ENCODE measurements around the gene TOE1.

The TOE1 gene

DNA sequence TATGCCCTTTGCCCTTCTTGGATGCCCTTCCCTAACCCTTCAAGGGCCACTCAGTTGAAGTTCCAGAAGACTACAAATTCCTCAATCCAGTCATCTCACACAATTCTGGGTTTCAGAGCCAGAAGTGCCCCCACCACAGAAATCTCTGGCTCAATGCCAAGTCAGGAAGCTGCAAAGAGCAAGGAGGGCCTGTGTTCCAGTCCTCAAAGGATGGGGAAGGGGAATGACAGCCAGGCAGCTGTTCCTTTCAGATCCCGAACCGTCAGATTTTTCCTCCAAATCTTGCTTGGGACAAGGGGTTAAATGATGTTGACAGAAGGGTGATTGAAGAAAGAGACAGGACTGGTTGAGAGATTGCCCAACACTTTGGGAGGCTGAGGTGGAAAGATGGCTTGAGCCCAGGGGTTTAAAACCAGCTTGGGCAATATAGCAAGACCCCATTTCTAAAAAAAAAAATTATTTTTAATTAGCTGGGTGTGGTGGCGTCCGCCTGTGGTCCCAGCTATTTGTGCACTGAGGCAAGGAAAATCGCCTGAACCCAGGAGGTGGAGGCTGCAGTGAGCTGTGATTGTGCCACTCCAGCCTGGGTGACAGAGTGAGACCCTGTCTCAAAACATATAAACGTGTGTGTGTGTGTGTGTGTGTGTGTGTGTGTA, 14.0 kb upstream of the TOE1 start:
- peak; percentile 65 for TF ChIP-seq NFIC (IDR thresholded peaks at IDR 0.05)
- TF ChIP-seq CREB1 (IDR thresholded peaks at IDR 0.05; ENCODE audit: low read depth) = no peak

- no peak for TF ChIP-seq TEAD4 (IDR thresholded peaks at IDR 0.05)
- TF ChIP-seq EP300 (IDR thresholded peaks at IDR 0.05; ENCODE audit: borderline replicate concordance) = no peak
- no peak for TF ChIP-seq FOXM1 (IDR thresholded peaks at IDR 0.05; ENCODE audit: borderline replicate concordance, low read depth)
- TF ChIP-seq TAF1 (IDR thresholded peaks at IDR 0.05; ENCODE audit: low read depth) = no peak
- TF ChIP-seq, protein P1, sequence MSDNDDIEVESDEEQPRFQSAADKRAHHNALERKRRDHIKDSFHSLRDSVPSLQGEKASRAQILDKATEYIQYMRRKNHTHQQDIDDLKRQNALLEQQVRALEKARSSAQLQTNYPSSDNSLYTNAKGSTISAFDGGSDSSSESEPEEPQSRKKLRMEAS (IDR thresholded peaks at IDR 0.05) = no peak
- TF ChIP-seq, protein P2, sequence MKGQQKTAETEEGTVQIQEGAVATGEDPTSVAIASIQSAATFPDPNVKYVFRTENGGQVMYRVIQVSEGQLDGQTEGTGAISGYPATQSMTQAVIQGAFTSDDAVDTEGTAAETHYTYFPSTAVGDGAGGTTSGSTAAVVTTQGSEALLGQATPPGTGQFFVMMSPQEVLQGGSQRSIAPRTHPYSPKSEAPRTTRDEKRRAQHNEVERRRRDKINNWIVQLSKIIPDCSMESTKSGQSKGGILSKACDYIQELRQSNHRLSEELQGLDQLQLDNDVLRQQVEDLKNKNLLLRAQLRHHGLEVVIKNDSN (IDR thresholded peaks at IDR 0.05) = no peak
- no peak for TF ChIP-seq CEBPB (IDR thresholded peaks at IDR 0.05)
Measured at GRCh38 chr1:45326627-45327623, 13.0 kb upstream of the TOE1 start, which contains the start of gene HPDL. Gene HPDL (plus strand): TSS chr1:45326895. CDS start chr1:45327149, 254 bp downstream.

DNA sequence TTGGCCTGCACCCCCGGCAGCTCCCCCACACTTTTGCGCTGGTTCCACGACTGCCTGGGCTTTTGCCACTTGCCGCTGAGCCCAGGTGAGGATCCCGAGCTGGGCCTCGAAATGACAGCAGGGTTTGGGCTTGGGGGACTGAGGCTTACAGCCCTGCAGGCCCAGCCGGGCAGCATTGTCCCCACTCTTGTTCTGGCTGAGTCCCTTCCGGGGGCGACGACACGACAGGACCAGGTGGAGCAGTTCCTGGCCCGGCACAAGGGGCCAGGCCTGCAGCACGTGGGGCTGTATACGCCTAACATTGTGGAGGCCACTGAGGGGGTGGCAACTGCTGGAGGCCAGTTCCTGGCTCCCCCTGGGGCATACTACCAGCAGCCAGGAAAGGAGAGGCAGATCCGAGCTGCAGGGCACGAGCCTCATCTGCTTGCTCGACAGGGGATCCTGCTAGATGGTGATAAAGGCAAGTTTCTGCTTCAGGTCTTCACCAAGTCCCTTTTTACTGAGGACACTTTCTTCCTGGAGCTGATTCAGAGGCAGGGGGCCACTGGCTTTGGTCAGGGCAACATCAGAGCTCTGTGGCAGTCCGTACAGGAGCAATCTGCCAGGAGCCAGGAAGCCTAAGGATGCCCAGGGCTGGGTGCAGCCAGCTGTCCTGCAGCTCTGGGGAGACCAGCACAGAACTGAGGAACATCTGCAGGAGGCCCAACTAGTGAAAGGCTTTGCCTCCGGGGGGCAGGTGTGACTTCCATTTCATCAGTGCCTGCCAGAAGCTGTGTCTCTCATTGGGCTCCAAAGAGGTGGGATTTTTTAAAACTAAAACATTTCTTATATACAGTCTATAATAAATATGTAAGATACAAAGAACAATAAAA, 12.1 kb upstream of the TOE1 start:
- TF ChIP-seq CEBPB (IDR thresholded peaks at IDR 0.05) = no peak
- TF ChIP-seq RAD21 (IDR thresholded peaks at IDR 0.05; ENCODE audit: low read depth) = no peak
- TF ChIP-seq, protein P2 (IDR thresholded peaks at IDR 0.05) = no peak
- TF ChIP-seq, protein P1 (IDR thresholded peaks at IDR 0.05) = no peak
- TF ChIP-seq TCF12 (IDR thresholded peaks at IDR 0.05; ENCODE audit: low read depth) = no peak
- TF ChIP-seq YY1 (IDR thresholded peaks at IDR 0.05; ENCODE audit: low read depth) = no peak
- no peak for TF ChIP-seq FOXM1 (IDR thresholded peaks at IDR 0.05; ENCODE audit: borderline replicate concordance, low read depth)
- TF ChIP-seq TEAD4 (IDR thresholded peaks at IDR 0.05) = no peak
- TF ChIP-seq, protein P3, sequence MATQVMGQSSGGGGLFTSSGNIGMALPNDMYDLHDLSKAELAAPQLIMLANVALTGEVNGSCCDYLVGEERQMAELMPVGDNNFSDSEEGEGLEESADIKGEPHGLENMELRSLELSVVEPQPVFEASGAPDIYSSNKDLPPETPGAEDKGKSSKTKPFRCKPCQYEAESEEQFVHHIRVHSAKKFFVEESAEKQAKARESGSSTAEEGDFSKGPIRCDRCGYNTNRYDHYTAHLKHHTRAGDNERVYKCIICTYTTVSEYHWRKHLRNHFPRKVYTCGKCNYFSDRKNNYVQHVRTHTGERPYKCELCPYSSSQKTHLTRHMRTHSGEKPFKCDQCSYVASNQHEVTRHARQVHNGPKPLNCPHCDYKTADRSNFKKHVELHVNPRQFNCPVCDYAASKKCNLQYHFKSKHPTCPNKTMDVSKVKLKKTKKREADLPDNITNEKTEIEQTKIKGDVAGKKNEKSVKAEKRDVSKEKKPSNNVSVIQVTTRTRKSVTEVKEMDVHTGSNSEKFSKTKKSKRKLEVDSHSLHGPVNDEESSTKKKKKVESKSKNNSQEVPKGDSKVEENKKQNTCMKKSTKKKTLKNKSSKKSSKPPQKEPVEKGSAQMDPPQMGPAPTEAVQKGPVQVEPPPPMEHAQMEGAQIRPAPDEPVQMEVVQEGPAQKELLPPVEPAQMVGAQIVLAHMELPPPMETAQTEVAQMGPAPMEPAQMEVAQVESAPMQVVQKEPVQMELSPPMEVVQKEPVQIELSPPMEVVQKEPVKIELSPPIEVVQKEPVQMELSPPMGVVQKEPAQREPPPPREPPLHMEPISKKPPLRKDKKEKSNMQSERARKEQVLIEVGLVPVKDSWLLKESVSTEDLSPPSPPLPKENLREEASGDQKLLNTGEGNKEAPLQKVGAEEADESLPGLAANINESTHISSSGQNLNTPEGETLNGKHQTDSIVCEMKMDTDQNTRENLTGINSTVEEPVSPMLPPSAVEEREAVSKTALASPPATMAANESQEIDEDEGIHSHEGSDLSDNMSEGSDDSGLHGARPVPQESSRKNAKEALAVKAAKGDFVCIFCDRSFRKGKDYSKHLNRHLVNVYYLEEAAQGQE (IDR thresholded peaks at IDR 0.05; ENCODE audit: low read depth) = no peak
- no peak for TF ChIP-seq CREB1 (IDR thresholded peaks at IDR 0.05; ENCODE audit: low read depth)
- no peak for TF ChIP-seq ZBTB7A (IDR thresholded peaks at IDR 0.05; ENCODE audit: low read depth)
- TF ChIP-seq TAF1 (IDR thresholded peaks at IDR 0.05; ENCODE audit: low read depth) = no peak
- no peak for TF ChIP-seq NFIC (IDR thresholded peaks at IDR 0.05)

DNA sequence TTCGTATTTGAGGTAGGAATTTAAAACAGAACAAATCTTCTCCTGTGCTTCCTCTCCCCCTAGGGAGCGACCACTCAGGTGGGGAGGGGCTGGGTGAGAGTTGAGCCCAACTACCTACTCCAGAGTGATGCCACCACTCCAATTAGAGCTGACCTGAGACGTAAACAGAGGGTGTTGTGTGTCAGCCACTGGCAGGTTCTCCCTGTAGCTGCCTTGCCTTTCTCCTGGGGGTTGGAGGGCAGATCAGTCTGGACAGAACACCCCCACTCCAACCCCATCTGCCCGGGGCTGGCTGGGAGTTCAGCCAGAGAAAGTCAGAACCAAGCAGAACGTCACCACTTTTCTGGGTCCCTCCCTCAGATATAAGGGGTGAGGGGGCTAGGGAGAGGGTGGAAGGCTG, 11.3 kb upstream of the TOE1 start:
- TF ChIP-seq, protein P1 (IDR thresholded peaks at IDR 0.05) = no peak
- no peak for TF ChIP-seq CREB1 (IDR thresholded peaks at IDR 0.05; ENCODE audit: low read depth)
- TF ChIP-seq, protein P3 (IDR thresholded peaks at IDR 0.05; ENCODE audit: low read depth) = no peak
- TF ChIP-seq TEAD4 (IDR thresholded peaks at IDR 0.05) = no peak
- no peak for TF ChIP-seq FOXM1 (IDR thresholded peaks at IDR 0.05; ENCODE audit: borderline replicate concordance, low read depth)
- no peak for TF ChIP-seq TCF12 (IDR thresholded peaks at IDR 0.05; ENCODE audit: low read depth)
- TF ChIP-seq ZBTB7A (IDR thresholded peaks at IDR 0.05; ENCODE audit: low read depth) = no peak
- no peak for TF ChIP-seq YY1 (IDR thresholded peaks at IDR 0.05; ENCODE audit: low read depth)
- no peak for TF ChIP-seq EP300 (IDR thresholded peaks at IDR 0.05; ENCODE audit: borderline replicate concordance)
- no peak for TF ChIP-seq EGR1 (IDR thresholded peaks at IDR 0.05)
- TF ChIP-seq RAD21 (IDR thresholded peaks at IDR 0.05; ENCODE audit: low read depth) = no peak
- TF ChIP-seq, protein P2 (IDR thresholded peaks at IDR 0.05) = no peak
- no peak for TF ChIP-seq CEBPB (IDR thresholded peaks at IDR 0.05)
- no peak for TF ChIP-seq TAF1 (IDR thresholded peaks at IDR 0.05; ENCODE audit: low read depth)
- TF ChIP-seq NFIC (IDR thresholded peaks at IDR 0.05) = no peak

All from Ishikawa (cell line).